Hematopoietic multipotent progenitor cell treated with erythropoietin and hydrocortisone succinate and interleukin-3 and kit ligand, for 8 days (in vitro differentiated cells): ENCODE data around the gene RFPL1.
"Not testable (repeated sequence)": the region's sequence is repeated elsewhere in the genome, so short reads cannot be mapped to it uniquely, and the experiment has no call there.

Source experiments
- DNase-seq: peaks from one replicate; pipeline ENCODE4 v3.0.0-alpha.2; 2015

The RFPL1 gene

DNA sequence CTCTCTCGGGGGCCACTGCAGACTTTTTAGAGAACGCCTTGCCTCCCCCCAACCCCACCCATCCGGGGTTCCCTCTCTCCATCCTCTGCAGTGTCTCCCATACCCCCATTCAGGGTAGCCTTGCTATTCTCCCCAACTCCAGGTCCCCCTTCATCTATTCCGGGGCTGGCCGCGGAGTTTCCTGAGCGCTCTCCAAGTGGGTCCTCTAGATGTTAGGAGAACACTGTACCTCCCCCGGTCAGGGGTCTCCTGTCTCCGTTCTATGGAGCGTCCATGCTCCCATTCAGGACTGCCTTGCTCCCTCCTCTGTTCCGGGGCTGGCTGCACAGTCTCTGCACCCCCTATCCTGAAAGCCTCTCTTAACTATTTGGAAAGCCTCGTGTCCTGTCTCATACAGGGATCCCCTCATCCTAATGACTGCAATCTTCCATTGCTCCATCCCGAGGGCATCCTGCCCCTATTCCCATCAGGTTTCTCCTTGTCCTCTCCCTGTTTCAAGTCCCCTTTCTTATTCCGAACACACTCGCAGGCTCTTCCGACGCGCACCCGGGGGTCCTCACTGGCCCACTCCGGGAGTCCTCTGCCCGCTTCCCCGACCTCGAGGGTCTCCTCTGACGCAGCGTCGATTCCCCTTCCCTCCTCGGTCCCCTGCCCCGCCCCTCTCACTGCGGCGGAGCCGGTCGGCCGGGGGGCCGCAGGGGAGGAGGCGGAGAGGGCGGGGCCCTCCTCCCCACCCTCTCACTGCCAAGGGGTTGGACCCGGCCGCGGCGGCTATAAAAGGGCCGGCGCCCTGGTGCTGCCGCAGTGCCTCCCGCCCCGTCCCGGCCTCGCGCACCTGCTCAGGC lies 41.3 kb downstream of the RFPL1 start, which contains the start of gene NEFH:
NEFH (plus strand) TSS at position 802 of the 845 bp plus-strand sequence. CDS start 45 bp downstream, outside the sequence.
- DNase-seq, result no peak

DNA sequence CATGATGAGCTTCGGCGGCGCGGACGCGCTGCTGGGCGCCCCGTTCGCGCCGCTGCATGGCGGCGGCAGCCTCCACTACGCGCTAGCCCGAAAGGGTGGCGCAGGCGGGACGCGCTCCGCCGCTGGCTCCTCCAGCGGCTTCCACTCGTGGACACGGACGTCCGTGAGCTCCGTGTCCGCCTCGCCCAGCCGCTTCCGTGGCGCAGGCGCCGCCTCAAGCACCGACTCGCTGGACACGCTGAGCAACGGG lies 41.8 kb downstream of the RFPL1 start:
- no peak for DNase-seq

DNA sequence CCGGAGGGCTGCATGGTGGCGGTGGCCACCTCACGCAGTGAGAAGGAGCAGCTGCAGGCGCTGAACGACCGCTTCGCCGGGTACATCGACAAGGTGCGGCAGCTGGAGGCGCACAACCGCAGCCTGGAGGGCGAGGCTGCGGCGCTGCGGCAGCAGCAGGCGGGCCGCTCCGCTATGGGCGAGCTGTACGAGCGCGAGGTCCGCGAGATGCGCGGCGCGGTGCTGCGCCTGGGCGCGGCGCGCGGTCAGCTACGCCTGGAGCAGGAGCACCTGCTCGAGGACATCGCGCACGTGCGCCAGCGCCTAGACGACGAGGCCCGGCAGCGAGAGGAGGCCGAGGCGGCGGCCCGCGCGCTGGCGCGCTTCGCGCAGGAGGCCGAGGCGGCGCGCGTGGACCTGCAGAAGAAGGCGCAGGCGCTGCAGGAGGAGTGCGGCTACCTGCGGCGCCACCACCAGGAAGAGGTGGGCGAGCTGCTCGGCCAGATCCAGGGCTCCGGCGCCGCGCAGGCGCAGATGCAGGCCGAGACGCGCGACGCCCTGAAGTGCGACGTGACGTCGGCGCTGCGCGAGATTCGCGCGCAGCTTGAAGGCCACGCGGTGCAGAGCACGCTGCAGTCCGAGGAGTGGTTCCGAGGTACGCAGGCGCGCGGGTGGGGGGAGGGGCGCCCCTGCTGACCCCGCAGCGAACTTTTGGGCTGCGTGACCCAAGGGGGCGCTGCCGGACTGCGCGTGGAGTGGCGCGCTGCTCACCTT lies 42.3 kb downstream of the RFPL1 start:
- DNase-seq, result peak; percentile 68

DNA sequence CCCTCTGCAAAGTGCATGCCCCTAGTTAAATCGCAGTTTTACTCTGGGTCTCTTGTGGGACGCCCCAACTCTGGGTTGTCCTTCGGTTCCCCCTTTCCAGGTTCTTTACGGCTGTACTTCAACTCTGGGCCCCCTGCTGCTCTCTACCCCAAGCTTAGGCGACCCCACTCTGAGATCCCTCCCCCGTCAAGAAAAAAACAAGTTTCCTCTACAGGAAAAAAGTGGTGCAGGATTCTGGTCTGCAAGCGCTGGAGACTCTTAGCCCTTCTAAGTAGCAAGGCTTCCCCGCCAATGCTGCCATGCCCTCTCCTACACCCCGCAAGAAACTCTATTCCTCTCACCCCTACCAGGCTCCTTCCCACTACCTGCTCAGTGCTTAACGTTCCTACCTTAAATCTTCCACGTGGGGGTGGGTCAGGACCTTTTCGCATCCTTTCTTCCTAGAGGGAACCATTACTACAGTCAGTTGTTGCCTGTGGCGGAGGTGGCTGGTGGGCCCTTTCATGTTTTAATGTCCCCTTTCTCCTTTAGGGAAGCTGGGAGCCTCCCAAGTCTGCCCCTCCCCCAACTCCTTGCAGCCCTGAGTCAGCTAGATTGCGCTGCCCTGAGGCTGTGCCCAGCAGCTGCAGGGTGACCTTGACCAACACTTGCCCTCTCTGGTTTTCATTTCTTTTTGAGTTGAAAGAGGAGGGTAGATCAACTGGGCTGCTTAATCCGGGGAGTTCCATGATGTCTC lies 43.0 kb downstream of the RFPL1 start:
- DNase-seq, result no peak

DNA sequence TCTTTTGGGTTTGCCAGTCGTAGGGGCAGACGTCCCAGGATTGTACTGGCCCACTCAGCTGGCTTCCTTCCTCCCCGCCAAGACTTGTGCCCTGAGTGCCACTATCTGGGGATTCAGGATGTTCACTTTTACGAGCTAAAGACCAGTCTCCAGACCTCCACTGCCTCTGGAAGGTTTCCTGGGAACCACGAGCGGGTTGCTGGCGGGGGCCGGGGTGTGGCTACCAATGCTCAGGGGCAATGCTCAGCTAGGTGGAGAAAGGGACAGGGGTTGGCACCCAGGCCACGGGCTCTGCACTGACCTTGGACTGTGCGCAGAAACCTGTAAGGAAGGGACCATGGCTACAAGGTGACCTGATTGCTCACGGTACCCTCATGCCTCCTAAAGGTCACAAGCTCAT lies 43.9 kb downstream of the RFPL1 start:
- DNase-seq, result no peak

DNA sequence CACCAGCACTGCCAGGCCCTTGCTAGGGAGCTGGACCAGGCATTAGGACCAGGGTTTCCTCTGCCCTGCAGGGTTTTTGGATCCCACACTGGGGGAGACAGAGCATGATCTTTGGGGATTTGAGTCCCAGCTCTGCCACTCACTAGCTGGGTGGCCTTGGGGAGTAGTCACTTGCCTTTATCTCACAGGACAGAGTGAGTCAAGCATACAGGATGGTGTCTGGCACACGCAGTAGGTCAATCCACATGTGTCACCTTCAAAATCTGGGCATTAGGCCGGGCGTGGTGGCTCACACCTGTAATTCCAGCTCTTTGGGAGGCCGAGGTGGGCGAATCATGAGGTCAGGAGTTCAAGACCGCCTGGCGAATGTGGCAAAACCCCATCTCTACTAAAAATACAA lies 44.3 kb downstream of the RFPL1 start:
- no peak for DNase-seq

DNA sequence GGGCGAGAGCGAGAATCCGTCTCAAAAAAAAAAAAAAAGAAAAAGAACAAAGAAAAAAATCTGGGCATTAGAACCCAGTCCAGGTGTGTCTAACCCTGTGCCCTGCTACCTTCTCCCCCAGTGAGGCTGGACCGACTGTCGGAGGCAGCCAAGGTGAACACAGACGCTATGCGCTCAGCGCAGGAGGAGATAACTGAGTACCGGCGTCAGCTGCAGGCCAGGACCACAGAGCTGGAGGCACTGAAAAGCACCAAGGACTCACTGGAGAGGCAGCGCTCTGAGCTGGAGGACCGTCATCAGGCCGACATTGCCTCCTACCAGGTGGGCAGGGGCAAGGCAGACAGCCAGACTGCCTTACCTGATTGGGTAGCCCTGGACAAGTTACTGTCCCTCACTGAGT lies 44.9 kb downstream of the RFPL1 start:
- DNase-seq, result no peak

DNA sequence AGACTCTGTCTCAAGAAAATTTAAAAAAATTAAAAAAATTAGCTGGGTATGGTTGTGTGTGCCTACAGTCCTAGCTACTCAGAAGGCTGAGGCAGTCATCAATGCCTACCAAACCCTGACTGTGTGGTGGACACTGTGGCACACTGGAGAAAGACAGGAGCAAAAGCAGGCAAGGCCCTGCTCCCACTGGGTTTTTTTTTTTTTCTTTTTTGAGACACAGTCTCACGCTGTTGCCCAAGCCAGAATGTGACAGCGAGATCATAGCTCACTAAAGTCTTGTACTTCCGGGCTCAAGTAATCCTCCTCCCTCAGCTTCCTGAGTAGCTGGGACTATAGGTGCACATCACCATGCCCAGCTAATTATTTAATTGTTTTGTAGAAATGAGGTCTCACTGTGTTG lies 46.3 kb downstream of the RFPL1 start:
- DNase-seq, result no peak

DNA sequence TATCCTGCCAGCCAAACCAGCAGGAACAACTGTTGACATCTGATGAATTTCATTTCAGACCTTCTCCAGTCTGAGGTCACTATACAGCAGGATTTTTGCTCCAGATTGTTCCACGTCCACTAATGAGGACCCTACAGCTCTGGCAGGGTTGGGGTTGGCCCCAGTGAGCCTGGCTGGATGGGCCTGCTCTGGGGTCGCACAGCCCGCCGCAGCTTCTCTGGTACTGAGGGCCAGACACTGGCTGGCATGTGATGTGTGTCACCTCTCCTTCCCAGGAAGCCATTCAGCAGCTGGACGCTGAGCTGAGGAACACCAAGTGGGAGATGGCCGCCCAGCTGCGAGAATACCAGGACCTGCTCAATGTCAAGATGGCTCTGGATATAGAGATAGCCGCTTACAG lies 47.1 kb downstream of the RFPL1 start:
- no peak for DNase-seq

DNA sequence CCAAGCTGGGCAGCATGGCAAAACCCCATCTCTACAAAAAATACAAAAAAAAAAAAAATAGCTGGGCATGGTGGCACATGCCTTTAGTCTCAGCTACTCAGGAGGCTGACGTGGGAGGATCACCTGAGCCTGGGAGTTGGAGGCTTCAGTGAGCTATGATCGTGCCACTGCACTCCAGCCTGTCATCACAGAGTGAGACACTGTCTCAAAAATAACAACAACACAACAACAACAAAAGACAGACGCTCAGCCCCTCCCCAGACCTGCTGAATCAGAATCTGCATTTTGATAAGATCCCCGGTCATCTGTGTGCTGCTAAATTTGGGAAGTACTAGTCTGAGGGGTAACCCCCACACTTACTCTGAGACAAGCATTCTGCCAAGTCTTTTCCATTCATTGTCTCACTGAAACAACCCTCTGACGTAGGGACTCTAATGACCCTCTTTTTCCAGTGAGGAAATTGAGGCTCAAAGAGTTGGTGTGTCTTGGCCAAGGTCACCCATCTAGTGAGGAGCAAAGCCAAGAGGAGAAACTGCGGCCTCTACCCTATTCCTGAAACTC lies 49.1 kb downstream of the RFPL1 start:
- no peak for DNase-seq

DNA sequence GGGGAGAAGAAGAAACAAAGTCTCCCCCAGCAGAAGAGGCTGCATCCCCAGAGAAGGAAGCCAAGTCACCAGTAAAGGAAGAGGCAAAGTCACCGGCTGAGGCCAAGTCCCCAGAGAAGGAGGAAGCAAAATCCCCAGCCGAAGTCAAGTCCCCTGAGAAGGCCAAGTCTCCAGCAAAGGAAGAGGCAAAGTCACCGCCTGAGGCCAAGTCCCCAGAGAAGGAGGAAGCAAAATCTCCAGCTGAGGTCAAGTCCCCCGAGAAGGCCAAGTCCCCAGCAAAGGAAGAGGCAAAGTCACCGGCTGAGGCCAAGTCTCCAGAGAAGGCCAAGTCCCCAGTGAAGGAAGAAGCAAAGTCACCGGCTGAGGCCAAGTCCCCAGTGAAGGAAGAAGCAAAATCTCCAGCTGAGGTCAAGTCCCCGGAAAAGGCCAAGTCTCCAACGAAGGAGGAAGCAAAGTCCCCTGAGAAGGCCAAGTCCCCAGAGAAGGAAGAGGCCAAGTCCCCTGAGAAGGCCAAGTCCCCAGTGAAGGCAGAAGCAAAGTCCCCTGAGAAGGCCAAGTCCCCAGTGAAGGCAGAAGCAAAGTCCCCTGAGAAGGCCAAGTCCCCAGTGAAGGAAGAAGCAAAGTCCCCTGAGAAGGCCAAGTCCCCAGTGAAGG lies 50.9 kb downstream of the RFPL1 start:
- DNase-seq, result not testable (repeated sequence)

DNA sequence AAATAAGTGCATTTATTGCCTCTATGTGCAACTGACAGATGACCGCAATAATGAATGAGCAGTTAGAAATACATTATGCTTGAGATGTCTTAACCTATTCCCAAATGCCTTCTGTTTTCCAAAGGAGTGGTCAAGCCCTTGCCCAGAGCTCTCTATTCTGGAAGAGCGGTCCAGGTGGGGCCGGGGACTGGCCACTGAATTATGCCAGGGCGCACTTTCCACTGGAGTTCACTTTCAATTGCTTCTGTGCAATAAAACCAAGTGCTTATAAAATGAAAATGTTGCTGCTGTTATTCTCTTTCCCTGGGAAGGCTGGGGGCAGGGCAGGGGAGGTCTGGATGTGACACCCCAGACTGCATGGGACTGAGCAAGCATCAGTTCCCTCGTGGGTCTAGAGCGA lies 52.6 kb downstream of the RFPL1 start:
- DNase-seq, result no peak
